DMS79 (cell line): ENCODE measurements around the gene ALDH1A1.
"Not testable (repeated sequence)": the region's sequence is repeated elsewhere in the genome, so short reads cannot be mapped to it uniquely, and the experiment has no call there.

Source experiments
- DNase-seq: peaks from one replicate; lab custom pipeline; 2025; lab: John Stamatoyannopoulos, UW

ALDH1A1 gene

DNA sequence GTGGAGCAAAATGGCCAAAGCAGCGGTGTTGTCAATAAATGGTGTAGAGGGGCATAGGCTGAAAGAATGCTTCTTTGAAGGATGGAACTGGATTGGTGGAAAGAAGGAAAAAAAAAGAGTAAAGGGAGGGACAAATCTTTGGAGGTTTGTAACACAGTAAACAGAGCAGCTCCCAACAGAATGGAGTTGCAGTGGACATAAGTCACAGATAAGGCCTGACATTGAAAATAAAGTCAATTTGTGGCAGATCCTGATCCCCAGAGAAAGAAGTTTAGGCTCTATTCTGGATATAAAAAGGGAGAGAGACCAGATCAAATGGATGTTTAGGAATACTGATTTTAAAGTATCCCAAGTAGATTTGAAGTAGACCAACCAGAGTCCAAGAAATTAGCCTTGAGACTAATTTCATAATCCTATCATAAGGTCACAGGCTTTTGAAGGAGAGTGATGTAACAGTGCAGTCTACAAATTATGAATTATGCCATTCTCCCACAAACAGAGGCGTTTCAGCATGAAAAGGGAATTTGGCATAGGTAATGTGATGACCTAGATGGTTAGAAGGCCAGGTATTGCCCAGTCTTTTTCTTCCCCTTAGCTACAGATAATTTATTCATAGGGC lies 8.9 kb downstream of the ALDH1A1 start:
- no peak for DNase-seq

GRCh38 chr9:72942451-72942850 lies 10.4 kb downstream of the ALDH1A1 start:
- no peak for DNase-seq

GRCh38 chr9:72939581-72939980 lies 13.3 kb downstream of the ALDH1A1 start:
- not testable (repeated sequence) for DNase-seq

DNA sequence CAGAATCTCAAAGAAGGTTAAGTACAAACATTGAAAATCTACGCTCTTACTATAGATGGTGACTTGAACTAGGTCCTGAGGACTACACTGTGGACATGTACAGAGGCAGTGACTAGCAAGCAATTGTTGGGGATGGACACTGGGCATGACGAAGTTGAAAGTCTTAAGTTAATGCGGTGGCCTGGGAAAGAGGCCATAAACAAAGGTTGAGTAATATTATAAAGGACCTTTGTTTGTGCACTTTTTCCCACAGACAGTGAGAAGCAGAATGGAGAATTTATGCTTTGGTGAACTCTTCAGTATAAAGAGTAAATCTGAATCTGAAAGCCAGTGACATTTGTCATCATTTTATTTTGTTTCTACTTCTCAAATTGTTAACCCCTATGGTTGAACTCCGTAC lies 15.3 kb downstream of the ALDH1A1 start:
- no peak for DNase-seq

GRCh38 chr9:72936679-72937078 lies 16.2 kb downstream of the ALDH1A1 start:
- DNase-seq, result no peak

DNA sequence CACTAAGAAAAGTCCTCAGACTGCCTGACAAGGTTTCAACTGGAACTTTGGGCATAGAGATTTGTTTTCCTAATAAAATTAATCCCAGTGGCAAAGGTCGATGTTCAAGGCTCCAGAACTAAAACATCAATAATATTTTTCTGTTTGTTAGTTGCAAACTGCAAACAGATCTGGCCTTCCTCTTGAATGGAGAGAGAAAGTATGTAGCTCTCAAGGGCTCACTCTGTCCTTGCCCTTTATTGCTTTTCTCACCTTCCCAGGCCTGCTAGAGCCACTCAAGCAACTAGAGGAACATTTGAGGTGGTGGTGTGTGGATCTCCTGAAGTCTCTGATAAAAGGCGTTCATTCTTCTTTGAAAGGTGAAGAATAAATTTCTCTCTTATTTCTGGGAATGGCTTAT lies 16.6 kb downstream of the ALDH1A1 start:
- DNase-seq, result no peak

DNA sequence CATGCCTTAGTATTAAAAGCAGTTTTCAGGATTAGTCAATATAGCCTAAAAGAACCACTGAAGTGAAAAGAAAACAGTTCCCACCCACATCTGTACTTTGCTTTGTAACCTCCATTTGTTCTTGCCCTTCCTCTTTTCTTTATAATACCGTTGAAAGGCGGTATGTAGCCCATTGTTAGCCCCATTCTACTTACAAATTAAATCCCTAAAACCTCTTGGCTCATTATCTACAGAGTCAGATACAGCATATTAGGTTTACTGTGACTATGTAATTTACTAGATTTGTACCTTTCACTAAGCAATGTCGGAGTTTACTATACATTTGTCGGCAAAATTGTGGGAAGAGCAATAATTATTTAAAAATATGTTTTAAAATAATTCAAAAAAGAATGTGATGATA lies 17.3 kb downstream of the ALDH1A1 start:
- DNase-seq, result no peak

GRCh38 chr9:72933730-72934665 lies 18.9 kb downstream of the ALDH1A1 start:
- DNase-seq, result no peak

GRCh38 chr9:72932619-72933018 lies 20.2 kb downstream of the ALDH1A1 start:
- no peak for DNase-seq

DNA sequence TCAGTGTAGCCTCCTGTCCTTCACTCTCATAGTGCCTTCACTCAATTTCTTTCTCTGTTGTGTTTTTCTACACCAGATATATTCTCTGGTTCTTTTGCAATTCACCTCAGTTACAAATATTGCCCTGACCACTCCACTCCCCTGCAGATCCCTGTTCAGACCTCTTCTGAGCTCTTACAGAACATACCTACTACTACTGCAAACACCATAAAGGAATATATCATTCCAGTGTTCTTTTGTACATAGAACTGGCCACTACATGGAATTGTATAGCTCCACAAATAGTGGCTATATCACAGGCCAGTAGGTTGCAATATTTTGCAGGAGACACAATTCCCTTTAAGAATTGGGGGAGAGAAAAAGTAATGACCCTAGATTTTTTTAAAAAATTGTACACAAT lies 21.0 kb downstream of the ALDH1A1 start:
- no peak for DNase-seq

DNA sequence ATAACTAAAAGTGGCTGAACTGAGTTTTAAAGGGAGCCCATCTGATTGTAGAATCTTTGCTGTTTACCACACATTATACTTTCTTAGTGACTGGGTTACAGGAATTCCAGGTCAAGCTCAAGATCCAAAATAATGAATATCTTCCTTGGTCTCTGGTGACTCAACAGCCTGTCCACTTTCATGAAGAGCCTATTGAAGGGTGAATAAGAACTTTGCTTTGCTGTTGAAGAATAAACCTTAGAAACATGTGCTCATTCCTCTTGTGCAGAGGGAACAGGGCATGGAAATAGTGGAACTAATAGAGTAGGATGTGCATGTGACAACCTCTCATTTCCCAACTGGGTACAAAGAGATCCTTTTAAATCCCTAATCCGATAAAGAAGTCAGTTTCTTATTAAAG lies 21.4 kb downstream of the ALDH1A1 start:
- no peak for DNase-seq

DNA sequence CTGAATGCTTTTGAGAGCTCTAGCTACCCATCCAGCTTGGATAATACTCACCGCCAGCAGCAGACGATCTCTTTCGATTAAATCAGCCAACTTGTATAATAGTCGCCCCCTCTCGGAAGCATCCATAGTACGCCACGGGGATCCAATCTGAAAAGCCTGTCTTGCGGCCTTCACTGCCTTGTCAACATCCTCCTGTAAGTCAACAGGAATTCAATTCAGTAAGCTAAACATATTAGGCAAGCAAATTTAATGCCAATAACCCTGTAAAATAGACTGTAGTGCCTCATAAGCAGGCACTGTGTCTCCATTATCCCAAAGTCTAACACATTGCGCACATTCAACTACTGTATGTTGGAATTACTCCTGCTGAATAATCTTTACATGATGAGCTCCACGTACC lies 22.0 kb downstream of the ALDH1A1 start:
- no peak for DNase-seq

- no peak for DNase-seq
Measured at GRCh38 chr9:72929542-72929941, 23.3 kb downstream of the ALDH1A1 start.

DNA sequence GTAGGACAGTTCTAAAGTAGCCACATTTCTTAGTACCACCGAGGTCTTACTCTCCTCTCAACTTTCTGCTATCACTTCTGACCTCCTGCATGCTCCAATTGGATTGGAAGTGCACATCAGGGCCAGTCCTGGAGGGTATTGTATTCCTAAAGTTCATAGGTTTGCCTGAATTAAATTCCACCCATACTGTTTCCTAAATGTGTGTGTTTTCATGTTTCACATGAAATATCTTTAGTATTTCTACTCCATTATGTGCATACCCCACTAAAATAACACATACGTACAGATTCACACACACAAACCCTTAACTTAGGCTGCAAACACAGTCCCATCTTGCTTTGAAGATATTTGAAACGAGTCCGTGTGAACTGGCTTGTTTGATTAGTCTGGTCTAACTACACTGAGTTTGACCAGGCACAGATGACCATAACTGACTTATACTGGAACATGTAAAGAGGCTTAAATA lies 24.8 kb downstream of the ALDH1A1 start:
- DNase-seq, result no peak

DNA sequence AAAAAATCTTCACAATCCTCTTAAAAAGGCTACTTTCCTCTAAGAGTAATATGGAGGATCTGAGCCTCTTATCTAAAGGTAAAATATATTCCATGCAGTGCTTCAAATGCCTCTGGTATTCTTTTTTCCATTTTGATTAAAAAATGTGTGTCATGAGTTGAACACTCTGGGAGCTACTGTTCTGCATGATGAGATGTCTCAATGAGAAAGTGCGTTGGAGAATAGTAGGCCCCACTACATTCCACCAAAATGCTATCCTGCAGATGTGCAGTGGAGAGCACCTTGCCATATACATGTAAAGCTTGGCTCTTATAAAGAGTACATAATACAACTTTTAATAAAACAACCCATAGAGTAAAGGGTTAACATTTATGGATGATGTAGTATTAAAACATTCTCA lies 26.3 kb downstream of the ALDH1A1 start:
- DNase-seq, result no peak

DNA sequence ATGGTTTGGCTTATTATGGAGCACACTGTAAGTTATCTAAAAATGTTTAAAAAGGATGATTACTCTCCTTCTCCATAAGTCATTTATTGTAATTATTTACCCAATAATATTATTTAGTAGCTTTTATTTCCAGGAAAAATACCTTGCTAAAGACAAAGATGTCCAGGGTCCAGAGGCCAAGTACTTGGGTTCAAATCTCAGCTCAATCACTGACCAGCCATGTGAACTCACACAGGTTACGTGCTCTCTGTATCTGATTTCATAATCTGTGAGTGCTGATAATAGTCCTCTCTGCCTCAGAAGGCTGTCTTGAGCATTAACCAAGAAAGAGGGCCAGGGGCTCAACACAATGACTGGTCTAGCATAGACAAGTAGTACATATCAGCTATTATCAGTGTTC lies 27.0 kb downstream of the ALDH1A1 start:
- DNase-seq, result no peak

- DNase-seq, result no peak
Measured at GRCh38 chr9:72925126-72925789, 27.6 kb downstream of the ALDH1A1 start.

- DNase-seq, result no peak
Measured at GRCh38 chr9:72924154-72924790, 28.6 kb downstream of the ALDH1A1 start.

DNA sequence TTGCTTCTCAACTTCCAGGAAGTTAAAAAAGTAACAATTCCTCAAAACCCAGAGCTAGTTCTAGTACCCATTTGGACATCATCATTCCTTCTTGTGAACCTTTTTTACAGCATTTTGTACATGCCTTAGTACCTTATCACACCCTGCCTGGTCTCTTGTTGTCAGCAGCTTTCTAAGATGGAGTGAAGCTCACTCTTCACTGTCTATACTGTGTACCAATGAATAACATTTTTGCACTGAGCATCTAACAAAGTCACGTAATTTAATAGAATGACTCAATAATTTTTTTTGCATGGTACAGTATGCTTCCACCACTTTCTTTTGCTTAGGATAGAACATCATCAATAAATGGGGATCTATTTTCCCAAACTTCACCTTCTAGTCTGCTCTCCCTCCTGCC lies 29.8 kb downstream of the ALDH1A1 start:
- no peak for DNase-seq

DNA sequence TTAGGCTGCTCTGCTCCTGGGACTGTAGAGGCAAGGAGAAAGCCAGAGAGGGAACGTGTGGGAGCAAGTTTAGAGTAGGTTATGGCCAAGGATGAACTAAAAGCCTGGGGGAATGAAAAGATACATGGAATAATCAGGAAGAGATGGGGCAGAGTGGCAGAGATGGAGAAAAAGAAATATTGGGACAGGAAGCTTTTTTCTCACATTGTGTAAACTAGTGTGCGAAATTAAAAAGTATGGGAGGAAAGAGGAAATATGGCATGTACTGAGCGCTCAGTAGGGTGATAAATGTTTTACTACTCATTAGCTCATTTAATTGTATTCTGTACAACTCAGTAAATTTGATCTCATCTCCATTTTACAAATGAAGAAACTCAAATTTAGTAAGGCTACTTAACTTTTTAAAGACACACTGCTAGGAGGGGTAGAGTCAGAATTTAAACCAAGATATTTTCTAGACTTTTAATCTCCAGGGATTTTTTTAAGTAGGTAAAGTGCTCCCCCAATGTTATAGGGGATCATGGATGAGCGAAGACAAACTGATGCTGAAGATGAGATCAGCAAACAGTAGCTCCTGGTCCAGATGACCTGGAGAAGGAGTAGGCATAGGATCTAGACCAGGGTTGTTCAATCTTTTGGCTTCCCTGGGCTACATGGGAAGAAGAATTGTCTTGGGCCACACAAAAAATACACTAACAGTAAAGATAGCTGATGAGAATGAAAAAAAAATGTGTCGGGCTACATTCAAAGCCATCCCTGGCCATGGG lies 30.8 kb downstream of the ALDH1A1 start:
- no peak for DNase-seq

DNA sequence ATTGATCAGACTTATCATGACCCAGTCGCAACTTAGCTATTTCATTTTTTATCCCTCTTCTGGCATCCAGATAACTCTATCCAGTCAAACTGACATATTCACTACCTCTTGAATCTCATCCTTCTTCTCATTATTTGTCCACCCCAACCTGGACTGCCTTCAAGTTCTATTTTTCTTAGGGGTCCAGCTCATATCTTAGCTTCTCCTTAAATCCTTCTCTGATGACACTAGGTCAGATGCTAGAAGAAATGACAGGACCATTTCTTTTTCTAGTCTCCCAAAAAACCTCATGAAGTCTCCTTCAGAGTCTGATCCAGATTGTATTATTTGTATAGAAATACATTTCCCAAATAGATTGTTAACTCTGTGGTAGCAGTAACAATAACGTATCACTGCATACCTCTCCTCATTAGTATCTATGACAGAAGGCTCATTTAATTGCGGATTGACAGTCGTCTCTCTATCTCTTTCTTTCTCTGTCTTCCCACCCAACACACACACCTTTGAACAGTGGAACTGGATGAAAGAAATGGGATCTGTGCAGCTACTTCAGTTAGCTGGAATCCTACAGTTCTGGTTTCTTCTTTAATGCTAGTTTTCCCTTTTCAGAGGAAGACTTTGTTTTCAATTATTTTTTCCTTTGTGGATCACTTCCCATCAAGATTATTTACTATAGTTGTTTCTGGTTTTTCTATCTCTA lies 33.5 kb downstream of the ALDH1A1 start:
- no peak for DNase-seq
